ENCODE data around the gene PRKAG3.
"Not testable (repeated sequence)": the region's sequence is repeated elsewhere in the genome, so short reads cannot be mapped to it uniquely, and the experiment has no call there.

PRKAG3 gene

DNA sequence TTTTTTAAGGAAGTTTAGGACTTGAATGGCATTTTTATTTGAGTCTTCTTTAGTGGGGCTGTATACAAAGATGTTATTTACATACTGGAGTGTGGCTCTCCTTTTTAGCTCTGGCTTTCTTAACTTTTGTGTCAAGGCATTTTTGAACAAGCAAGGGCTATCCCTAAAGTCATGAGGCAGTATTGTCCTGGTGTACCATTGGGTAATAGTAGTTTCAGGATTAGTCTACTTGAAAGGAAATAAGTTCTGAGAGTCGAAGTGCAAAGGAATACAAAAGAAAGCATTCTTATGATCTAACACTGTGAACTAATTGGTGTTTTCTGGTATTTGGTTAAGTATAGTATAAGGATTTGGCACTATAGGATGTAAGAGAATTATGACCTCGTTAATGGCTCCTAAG lies 51.6 kb downstream of the PRKAG3 start:
- DNase-seq: no peak

DNA sequence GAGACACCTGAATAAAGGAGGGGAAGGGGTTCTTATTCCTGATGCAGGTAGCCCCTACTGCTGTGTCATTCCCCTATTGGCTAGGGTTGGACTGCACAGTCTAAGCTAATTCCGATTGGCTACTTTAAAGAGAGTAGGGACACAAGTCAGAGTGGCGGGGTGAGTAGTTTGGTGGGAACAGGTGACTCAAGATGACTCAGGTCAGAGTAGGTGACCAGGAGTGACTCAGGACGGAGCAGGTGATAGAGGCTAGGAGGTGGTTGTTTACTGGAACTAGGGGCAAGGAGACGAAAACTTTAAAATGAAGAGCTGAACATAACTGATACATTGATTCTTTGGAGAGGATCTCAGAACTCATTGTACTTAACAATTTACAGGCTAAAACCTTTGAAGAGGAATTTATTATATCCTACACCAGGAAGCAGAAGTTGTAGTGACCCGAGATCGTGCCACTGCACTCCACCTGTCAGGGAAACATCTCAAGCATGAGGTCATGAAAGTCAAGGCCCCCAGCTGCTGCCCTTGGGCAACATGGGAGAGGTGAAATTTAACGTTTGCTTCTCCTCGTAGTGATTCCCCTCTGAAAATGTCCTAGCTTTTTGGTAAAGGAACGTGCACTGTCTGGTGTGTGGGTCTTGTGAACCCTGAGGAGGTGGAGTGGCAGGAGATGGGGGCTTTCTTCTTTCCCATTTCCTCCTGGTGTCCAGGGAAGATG lies 54.2 kb downstream of the PRKAG3 start:
- no peak for DNase-seq

DNA sequence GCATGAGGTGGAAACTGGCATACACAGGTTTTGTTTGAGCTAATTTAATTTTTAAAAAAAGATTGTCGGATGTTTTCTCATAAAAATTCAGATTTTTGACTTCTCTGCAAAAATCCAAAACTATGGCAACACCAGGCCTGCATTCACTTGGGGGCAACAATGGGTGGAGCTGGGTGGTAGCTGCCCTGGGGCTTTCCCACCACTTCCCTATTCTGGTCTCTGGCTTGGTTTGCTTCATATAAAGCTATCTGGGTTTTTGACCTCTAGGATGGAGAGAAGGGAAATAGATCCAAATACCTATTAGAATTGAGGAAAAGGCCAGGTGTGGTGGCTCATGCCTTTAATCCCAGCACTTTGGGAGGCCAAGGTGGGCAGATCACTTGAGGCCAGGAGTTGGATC lies 55.1 kb downstream of the PRKAG3 start:
- no peak for DNase-seq

DNA sequence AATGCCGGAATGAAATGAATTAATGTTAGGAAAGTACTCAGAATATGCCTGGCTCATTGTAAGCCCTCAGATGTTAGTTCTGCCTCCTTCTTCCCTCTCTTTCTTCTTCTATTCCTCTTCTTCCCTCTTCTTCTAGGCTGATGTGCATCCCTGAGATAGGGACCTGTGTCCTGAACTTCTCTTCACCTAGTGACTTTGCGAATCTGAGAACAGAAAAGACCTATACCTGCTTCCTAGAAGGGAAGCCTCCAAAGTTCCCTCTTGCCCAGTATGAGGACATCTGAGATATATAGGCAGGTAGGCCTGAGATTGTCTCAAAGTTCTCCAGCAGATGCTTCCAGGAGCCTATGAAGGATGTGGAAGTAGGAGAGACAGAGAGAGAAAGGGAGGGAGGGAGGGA lies 57.7 kb downstream of the PRKAG3 start:
- no peak for DNase-seq

DNA sequence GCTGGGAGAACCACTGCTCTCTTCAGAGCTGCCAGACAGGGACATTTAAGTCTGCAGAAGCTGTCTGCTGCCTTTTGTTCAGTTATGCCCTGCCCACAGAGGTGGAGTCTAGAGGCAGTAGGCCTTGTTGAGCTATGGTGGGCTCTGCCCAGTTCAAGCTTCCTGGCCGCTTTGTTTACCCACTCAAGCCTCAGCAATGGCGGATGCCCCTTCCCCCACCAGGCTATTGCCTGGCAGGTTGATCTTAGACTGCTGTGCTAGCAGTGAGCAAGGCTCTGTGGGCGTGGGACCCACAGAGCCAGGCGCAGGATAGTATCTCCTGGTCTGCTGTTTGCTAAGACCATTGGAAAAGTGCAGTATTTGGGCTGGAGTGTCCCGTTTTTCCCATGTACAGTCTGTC lies 58.8 kb downstream of the PRKAG3 start:
- DNase-seq: not testable (repeated sequence)

Measured in Kasumi-1 (cell line).